Osteocyte (in vitro differentiated cells): ENCODE results near the gene EDN1. TPM values are rescaled to one million over a fixed set of nuclear protein-coding genes. Genes with fewer than 3 reads are reported as not detected.

Experiments used
- DNase-seq: peaks from one replicate; pipeline ENCODE4 v3.0.0; 2021; ENCODE audit warnings: mixed read lengths; ENCODE audit not compliant: unreplicated experiment; ENCODE audit errors: extremely low spot score
- H3K27ac Mint-ChIP-seq: one replicate; pipeline ENCODE4 v1.8.0; 2021; ENCODE audit warnings: mild to moderate bottlenecking, mixed read lengths; ENCODE audit not compliant: unreplicated experiment
- H3K27me3 Mint-ChIP-seq: one replicate; pipeline ENCODE4 v1.8.0; 2021; ENCODE audit warnings: mixed read lengths; ENCODE audit not compliant: unreplicated experiment
- H3K36me3 Mint-ChIP-seq: one replicate; pipeline ENCODE4 v1.8.0; 2021; ENCODE audit warnings: mixed read lengths; ENCODE audit not compliant: unreplicated experiment
- H3K4me1 Mint-ChIP-seq: one replicate; pipeline ENCODE4 v1.8.0; 2021; ENCODE audit warnings: mixed read lengths; ENCODE audit not compliant: unreplicated experiment
- H3K4me3 Mint-ChIP-seq: one replicate; pipeline ENCODE4 v1.8.0; 2021; ENCODE audit warnings: mild to moderate bottlenecking, moderate library complexity, mixed read lengths; ENCODE audit not compliant: unreplicated experiment
- H3K9me3 Mint-ChIP-seq: one replicate; pipeline ENCODE4 v1.8.0; 2021; ENCODE audit warnings: mixed read lengths; ENCODE audit not compliant: unreplicated experiment
- CTCF ChIP-seq: fragments of 200-600 bp; sonication (generic); IDR thresholded peaks from 2 replicates; pipeline ENCODE4 v1.5.0; 2021; ENCODE audit warnings: antibody characterized with exemption, mild to moderate bottlenecking, moderate library complexity
- total RNA-seq: library from RNA; stranded (reverse); gene quantifications from 2 replicates; pipeline ENCODE4 v1.2.1, GENCODE V29; 2021

EDN1 gene
- total RNA-seq, 1 donor from 2014 or later: 13.2 TPM

DNA sequence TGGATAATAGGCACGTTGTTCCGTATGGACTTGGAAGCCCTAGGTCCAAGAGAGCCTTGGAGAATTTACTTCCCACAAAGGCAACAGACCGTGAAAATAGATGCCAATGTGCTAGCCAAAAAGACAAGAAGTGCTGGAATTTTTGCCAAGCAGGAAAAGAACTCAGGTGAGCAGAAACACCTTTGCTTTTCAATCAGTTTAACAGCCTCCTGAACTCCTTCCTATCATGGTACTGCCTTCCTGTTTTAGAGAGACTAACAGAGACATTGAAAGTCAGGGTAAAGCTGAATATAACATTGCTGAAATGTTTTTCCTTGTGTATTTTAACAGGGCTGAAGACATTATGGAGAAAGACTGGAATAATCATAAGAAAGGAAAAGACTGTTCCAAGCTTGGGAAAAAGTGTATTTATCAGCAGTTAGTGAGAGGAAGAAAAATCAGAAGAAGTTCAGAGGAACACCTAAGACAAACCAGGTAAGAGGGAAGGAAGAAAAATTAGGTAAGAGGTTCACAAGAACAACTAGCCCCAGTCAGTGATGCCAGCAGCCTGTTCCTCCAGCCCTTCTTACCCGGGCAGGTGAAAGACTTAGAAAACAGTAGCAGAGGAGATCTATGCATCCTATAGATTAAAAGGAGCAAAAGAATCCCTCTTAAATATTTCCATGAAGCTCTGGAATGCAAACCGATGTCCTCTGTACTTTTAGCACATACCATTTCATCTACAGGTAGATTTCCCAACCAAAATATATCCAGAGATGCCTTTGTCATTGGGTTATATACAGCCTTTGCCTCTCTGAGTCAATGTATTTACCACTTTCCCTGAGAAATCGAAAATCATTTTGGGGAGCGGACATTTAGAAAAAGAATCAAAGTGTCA lies 4.0 kb downstream of the EDN1 start:
- H3K4me1 Mint-ChIP-seq: peaks cover 72% of the 10 kb centered on the region

DNA sequence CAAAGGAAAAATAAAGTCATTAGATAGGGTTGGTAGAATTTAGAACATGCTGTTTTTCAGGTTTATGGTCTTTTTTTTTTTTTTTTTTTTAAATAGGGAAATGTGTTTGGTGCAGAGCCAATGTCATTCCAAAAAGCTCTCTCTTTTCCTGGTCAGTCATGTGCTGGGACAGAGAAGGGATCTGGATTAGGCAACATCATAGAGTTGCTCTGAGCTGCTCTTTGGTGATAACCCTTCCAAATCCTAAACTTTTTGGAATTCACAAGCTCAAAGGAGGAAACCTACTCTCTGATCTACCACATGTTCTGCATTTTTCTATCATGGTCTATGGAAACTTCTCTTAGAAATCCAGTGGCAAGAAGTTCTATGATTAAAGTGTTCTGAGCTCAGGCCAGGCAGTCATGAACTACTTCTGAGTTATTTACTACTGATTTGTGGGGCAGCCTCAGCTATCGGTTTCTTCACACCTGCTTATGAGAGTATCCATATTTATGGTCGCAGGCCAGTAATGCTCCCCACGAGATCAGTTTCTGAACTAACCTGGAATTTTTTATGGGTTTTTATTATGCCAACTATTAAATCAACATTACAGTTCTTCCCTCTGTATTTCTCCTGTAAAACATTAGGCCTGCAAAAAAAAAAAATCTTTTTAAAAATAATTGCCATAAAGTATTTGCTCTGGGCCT lies 4.8 kb downstream of the EDN1 start:
- DNase-seq: no peak
- Mint-ChIP-seq H3K9me3 (no peaks in the 10 kb centered on the region), H3K27me3 (no peaks in the 10 kb centered on the region), H3K36me3 (peaks cover 16% of the 10 kb centered on the region), H3K4me1 (peaks cover 69% of the 10 kb centered on the region), H3K4me3 (no peak overlapping the region), H3K27ac (peak overlapping the region; percentile 94)
- TF ChIP-seq CTCF: no peak

More for the DNA sequence above, 4.0 kb downstream of the EDN1 start:
- DNase-seq: no peak
- H3K4me3 Mint-ChIP-seq: no peak overlapping the region
- no peak for TF ChIP-seq CTCF
- H3K27ac Mint-ChIP-seq: peak overlapping the region; percentile 94
- peaks cover 16% of the 10 kb centered on the region for H3K36me3 Mint-ChIP-seq
- H3K27me3 Mint-ChIP-seq: no peaks in the 10 kb centered on the region
- H3K9me3 Mint-ChIP-seq: no peaks in the 10 kb centered on the region

DNA sequence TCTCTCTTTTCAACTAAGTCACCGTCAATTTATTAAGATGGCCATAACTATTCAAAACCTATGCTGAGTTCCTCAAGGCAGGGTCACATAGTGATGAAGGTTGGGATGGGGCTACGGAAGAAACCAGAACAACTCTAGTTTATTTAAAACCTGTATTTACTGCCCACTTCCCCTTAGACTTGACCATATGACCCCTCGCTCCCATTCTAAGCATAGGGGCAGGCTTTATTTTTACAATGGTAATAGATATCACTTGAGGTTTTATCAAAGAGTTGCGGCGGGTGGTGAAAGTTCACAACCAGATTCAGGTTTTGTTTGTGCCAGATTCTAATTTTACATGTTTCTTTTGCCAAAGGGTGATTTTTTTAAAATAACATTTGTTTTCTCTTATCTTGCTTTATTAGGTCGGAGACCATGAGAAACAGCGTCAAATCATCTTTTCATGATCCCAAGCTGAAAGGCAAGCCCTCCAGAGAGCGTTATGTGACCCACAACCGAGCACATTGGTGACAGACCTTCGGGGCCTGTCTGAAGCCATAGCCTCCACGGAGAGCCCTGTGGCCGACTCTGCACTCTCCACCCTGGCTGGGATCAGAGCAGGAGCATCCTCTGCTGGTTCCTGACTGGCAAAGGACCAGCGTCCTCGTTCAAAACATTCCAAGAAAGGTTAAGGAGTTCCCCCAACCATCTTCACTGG lies 5.5 kb downstream of the EDN1 start:
- no peak for DNase-seq
- no peaks in the 10 kb centered on the region for H3K27me3 Mint-ChIP-seq
- H3K4me1 Mint-ChIP-seq: peaks cover 64% of the 10 kb centered on the region
- peaks cover 16% of the 10 kb centered on the region for H3K36me3 Mint-ChIP-seq
- TF ChIP-seq CTCF: no peak
- H3K27ac Mint-ChIP-seq: peak overlapping the region; percentile 94
- peak overlapping the region; percentile 67 for H3K4me3 Mint-ChIP-seq
- H3K9me3 Mint-ChIP-seq: no peaks in the 10 kb centered on the region

- TF ChIP-seq CTCF: no peak
- no peaks in the 10 kb centered on the region for H3K27me3 Mint-ChIP-seq
- no peaks in the 10 kb centered on the region for H3K9me3 Mint-ChIP-seq
- H3K4me1 Mint-ChIP-seq: peaks cover 60% of the 10 kb centered on the region
- H3K4me3 Mint-ChIP-seq: peak overlapping the region; percentile 67
- peaks cover 16% of the 10 kb centered on the region for H3K36me3 Mint-ChIP-seq
- peak overlapping the region; percentile 94 for H3K27ac Mint-ChIP-seq
- DNase-seq: no peak
These were observed 6.1 kb downstream of the EDN1 start for GRCh38 chr6:12296255-12296573.

- no peak for TF ChIP-seq CTCF
- Mint-ChIP-seq H3K27ac (peak overlapping the region; percentile 94), H3K4me1 (peaks cover 56% of the 10 kb centered on the region), H3K36me3 (peaks cover 16% of the 10 kb centered on the region), H3K27me3 (no peaks in the 10 kb centered on the region), H3K9me3 (no peaks in the 10 kb centered on the region), H3K4me3 (peak overlapping the region; percentile 67)
- DNase-seq: no peak
These were observed 6.4 kb downstream of the EDN1 start for GRCh38 chr6:12296604-12297003.
